ENCODE measurements around the gene CREB3L4.
"Not testable (repeated sequence)": the region's sequence is repeated elsewhere in the genome, so short reads cannot be mapped to it uniquely, and the experiment has no call there.

The CREB3L4 gene

GRCh38 chr1:153985941-153986761 is 18.4 kb downstream of the CREB3L4 start, which contains the start of gene RAB13:
Gene RAB13, minus strand, starts transcription at chr1:153986339. Its CDS starts 103 bp downstream, at chr1:153986236.
- DNase-seq (ENCODE audit: low spot score): peak; percentile 93

- DNase-seq (ENCODE audit: low spot score): no peak
Measured at GRCh38 chr1:153987621-153988020, 19.9 kb downstream of the CREB3L4 start.

- DNase-seq (ENCODE audit: low spot score): peak; percentile 92
Measured at GRCh38 chr1:153990468-153991150, 22.9 kb downstream of the CREB3L4 start, which contains the start of gene RPS27. Gene RPS27, plus strand, starts transcription at chr1:153990762. Its CDS starts 35 bp downstream, at chr1:153990797.

GRCh38 chr1:153991151-153991630 is 23.5 kb downstream of the CREB3L4 start:
- no peak for DNase-seq (ENCODE audit: low spot score)

GRCh38 chr1:153991806-153992205 is 24.1 kb downstream of the CREB3L4 start:
- no peak for DNase-seq (ENCODE audit: low spot score)

GRCh38 chr1:153995202-153995601 is 27.5 kb downstream of the CREB3L4 start:
- DNase-seq (ENCODE audit: low spot score): no peak

- no peak for DNase-seq (ENCODE audit: low spot score)
Measured at GRCh38 chr1:153995640-153996039, 27.9 kb downstream of the CREB3L4 start.

- DNase-seq (ENCODE audit: low spot score): not testable (repeated sequence)
Measured at GRCh38 chr1:153996882-153997281, 29.2 kb downstream of the CREB3L4 start.

- no peak for DNase-seq (ENCODE audit: low spot score)
Measured at GRCh38 chr1:154000420-154000819, 32.7 kb downstream of the CREB3L4 start.

- no peak for DNase-seq (ENCODE audit: low spot score)
Measured at GRCh38 chr1:154006136-154006535, 38.4 kb downstream of the CREB3L4 start.

GRCh38 chr1:154012129-154012528 is 44.4 kb downstream of the CREB3L4 start:
- DNase-seq (ENCODE audit: low spot score): no peak

GRCh38 chr1:154012543-154012942 is 44.8 kb downstream of the CREB3L4 start:
- DNase-seq (ENCODE audit: low spot score): not testable (repeated sequence)

GRCh38 chr1:154014154-154014907 is 46.6 kb downstream of the CREB3L4 start:
- DNase-seq (ENCODE audit: low spot score): peak; percentile 36

GRCh38 chr1:154019269-154019668 is 51.6 kb downstream of the CREB3L4 start:
- DNase-seq (ENCODE audit: low spot score): no peak

GRCh38 chr1:154019940-154020339 is 52.2 kb downstream of the CREB3L4 start:
- DNase-seq (ENCODE audit: low spot score): no peak

Measured in GM03348 (cell line).